HEK293 (cell line): ENCODE results near the gene WFDC1.

Experiments used
- CTCF ChIA-PET: fragments of 350-600 bp; formaldehyde crosslinking; extraction: SDS; loops from one replicate; lab custom pipeline; 2021; ENCODE audit warnings: antibody characterized with exemption; lab: Yijun Ruan, JAX
- POLR2A ChIA-PET: fragments of 300-600 bp; formaldehyde crosslinking; extraction: SDS; loops from one replicate; lab custom pipeline; 2020; ENCODE audit warnings: antibody characterized with exemption, inconsistent platforms; lab: Yijun Ruan, JAX
- H3K27ac ChIP-seq: fragments of 200-500 bp; sonication (Bioruptor generic); 2 replicates; pipeline ENCODE4 v1.5.1; 2014; ENCODE audit warnings: low read depth, low read length, control low read depth, inconsistent platforms; ENCODE audit errors: extremely low read depth
- H3K36me3 ChIP-seq, 2 experiments: fragments of 200-500 bp in 1 of 2; sonication (Bioruptor generic) in 1 of 2; 1 replicate in 1 of 2; 2 replicates in 1 of 2; pipeline ENCODE4 v1.5.1; 2014 to 2017; ENCODE audit warnings: inconsistent platforms in 2 of 2, low read length in 2 of 2; ENCODE audit not compliant: control insufficient read depth in 2 of 2, insufficient read depth in 1 of 2
- H3K4me1 ChIP-seq: fragments of 200-500 bp; sonication (Bioruptor generic); 2 replicates; pipeline ENCODE4 v1.5.1; 2014; ENCODE audit warnings: mild to moderate bottlenecking, low read length, inconsistent platforms; ENCODE audit not compliant: control insufficient read depth, insufficient read depth
- H3K4me3 ChIP-seq: 2 replicates; pipeline ENCODE4 v1.5.1; 2011; ENCODE audit warnings: low read depth, mild to moderate bottlenecking, control low read depth, low read length, moderate library complexity
- H3K9me3 ChIP-seq: fragments of 200-500 bp; sonication (Bioruptor generic); 2 replicates; pipeline ENCODE4 v1.5.1; 2014; ENCODE audit warnings: low read depth, low read length, inconsistent platforms; ENCODE audit not compliant: control insufficient read depth, insufficient read depth
- SETDB1 ChIP-seq: IDR thresholded peaks from one replicate; pipeline ENCODE4 v1.6.1; 2017; ENCODE audit warnings: mild to moderate bottlenecking, low read length, moderate library complexity, mixed read lengths; ENCODE audit not compliant: insufficient read length
- YY2 ChIP-seq: fragments of 450-650 bp; formaldehyde crosslinking; IDR thresholded peaks from 2 replicates; pipeline ENCODE4 v1.5.1; 2016; ENCODE audit warnings: missing biosample characterization, missing genetic modification characterization
- ZNF175 ChIP-seq: fragments of 450-650 bp; formaldehyde crosslinking; IDR thresholded peaks from 2 replicates; pipeline ENCODE4 v1.5.1; 2016; ENCODE audit warnings: missing biosample characterization, missing genetic modification characterization
- ZNF184 ChIP-seq: fragments of 450-650 bp; IDR thresholded peaks from 2 replicates; pipeline ENCODE4 v1.5.1; 2018; ENCODE audit warnings: missing biosample characterization, mild to moderate bottlenecking, missing genetic modification characterization
- ZNF24 ChIP-seq: fragments of 450-650 bp; formaldehyde crosslinking; IDR thresholded peaks from 2 replicates; pipeline ENCODE4 v1.5.1; 2016; ENCODE audit warnings: missing biosample characterization, missing genetic modification characterization
- ZNF501 ChIP-seq: fragments of 450-650 bp; formaldehyde crosslinking; IDR thresholded peaks from 2 replicates; pipeline ENCODE4 v1.5.1; 2016; ENCODE audit warnings: missing biosample characterization, missing genetic modification characterization
- ZNF585B ChIP-seq: fragments of 450-650 bp; formaldehyde crosslinking; IDR thresholded peaks from 2 replicates; pipeline ENCODE4 v1.5.1; 2016; ENCODE audit warnings: missing biosample characterization, missing genetic modification characterization
- ZNF596 ChIP-seq: fragments of 450-650 bp; IDR thresholded peaks from 2 replicates; pipeline ENCODE4 v1.5.0; 2018; ENCODE audit warnings: missing biosample characterization, mild to moderate bottlenecking, missing genetic modification characterization, moderate library complexity
- ZNF670 ChIP-seq: fragments of 450-650 bp; formaldehyde crosslinking; IDR thresholded peaks from 2 replicates; pipeline ENCODE4 v1.5.1; 2016; ENCODE audit warnings: missing biosample characterization, missing genetic modification characterization, low read depth
- TF ChIP-seq, protein P1 (sequence below): fragments of 450-650 bp; formaldehyde crosslinking; IDR thresholded peaks from 2 replicates; pipeline ENCODE4 v1.5.1; 2016; ENCODE audit warnings: missing biosample characterization, missing genetic modification characterization
- TF ChIP-seq, protein P2 (sequence below): fragments of 450-650 bp; formaldehyde crosslinking; IDR thresholded peaks from 2 replicates; pipeline ENCODE4 v1.5.1; 2017; ENCODE audit warnings: missing biosample characterization, missing genetic modification characterization
- TF ChIP-seq, protein P3 (sequence below): fragments of 450-650 bp; formaldehyde crosslinking; IDR thresholded peaks from 2 replicates; pipeline ENCODE4 v1.5.1; 2016; ENCODE audit warnings: missing biosample characterization, missing genetic modification characterization
- TF ChIP-seq, protein P4 (sequence below): fragments of 450-650 bp; formaldehyde crosslinking; IDR thresholded peaks from 2 replicates; pipeline ENCODE4 v1.5.1; 2016; ENCODE audit warnings: missing biosample characterization, missing genetic modification characterization
- TF ChIP-seq, protein P5 (sequence below): fragments of 450-650 bp; formaldehyde crosslinking; conservative IDR thresholded peaks from 2 replicates; pipeline ENCODE4 v1.5.1; 2016; ENCODE audit warnings: low read depth, missing biosample characterization, missing genetic modification characterization
- TF ChIP-seq, protein P6 (sequence below): fragments of 450-650 bp; formaldehyde crosslinking; IDR thresholded peaks from 2 replicates; pipeline ENCODE4 v1.5.1; 2016; ENCODE audit warnings: missing biosample characterization, missing genetic modification characterization

WFDC1 gene

DNA sequence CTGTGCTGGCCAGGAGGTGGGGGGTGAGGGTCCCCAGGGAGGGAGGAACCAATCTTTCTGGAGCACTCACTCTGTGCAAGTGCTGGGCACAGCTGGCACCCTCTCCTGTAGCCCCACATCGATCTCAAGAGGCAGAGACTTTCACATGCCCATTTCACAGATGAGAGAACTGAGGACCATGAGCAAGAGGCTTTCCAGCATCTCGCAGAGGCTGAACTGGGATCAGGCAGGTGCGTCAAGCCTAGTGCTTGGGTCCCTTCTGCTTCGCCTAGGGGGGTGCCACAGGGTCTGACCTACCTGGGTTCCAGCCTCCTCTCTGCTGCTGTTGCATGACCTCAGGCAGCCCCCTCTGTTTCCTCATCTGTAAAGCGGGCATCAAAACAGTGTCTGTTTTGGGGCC is 1.3 kb upstream of the WFDC1 start:
- TF ChIP-seq, protein P1, sequence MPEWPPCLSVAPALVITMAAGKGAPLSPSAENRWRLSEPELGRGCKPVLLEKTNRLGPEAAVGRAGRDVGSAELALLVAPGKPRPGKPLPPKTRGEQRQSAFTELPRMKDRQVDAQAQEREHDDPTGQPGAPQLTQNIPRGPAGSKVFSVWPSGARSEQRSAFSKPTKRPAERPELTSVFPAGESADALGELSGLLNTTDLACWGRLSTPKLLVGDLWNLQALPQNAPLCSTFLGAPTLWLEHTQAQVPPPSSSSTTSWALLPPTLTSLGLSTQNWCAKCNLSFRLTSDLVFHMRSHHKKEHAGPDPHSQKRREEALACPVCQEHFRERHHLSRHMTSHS (tag by site-specific recombination), result no peak
- no peak for TF ChIP-seq ZNF596
- Histone ChIP-seq H3K4me1 (no peaks in the 10 kb centered on the region), H3K27ac (no peak overlapping the region), H3K4me3 (no peak overlapping the region), H3K9me3 (no peaks in the 10 kb centered on the region), H3K36me3 (no peaks in the 10 kb centered on the region)
- ChIA-PET CTCF (no interaction called here), POLR2A (no interaction called here)

DNA sequence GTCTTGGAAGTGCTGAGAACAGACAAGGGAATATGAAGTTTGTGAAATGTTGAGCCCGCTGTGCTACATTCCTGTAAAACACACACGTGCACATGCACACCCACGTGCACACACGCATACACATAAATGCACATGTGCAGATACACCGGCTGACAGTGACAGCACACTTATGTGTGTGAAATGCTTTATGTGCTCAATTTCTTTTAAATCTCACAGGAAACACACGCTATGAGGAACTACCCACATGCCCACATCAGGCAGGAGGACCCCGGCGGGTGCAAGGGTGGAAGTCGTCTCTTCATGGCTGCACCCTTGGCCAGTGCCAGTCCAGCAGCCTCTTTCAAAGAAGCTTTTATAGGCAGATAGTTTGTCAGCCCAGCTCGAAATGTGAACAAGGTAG is 561 bp upstream of the WFDC1 start:
- H3K9me3 ChIP-seq, result no peaks in the 10 kb centered on the region
- no peaks in the 10 kb centered on the region for H3K36me3 ChIP-seq
- no peaks in the 10 kb centered on the region for H3K4me1 ChIP-seq
- ChIA-PET CTCF (interaction anchor here (0.5 to 0.7 kb wide), 2 partner anchors 14 to 204 kb away, joined by 5 to 7 read pairs; no protein-coding TSS in a partner anchor), POLR2A (no interaction called here)
- no peak overlapping the region for H3K4me3 ChIP-seq
- TF ChIP-seq ZNF585B (tag by site-specific recombination), result no peak
- no peak overlapping the region for H3K27ac ChIP-seq

DNA sequence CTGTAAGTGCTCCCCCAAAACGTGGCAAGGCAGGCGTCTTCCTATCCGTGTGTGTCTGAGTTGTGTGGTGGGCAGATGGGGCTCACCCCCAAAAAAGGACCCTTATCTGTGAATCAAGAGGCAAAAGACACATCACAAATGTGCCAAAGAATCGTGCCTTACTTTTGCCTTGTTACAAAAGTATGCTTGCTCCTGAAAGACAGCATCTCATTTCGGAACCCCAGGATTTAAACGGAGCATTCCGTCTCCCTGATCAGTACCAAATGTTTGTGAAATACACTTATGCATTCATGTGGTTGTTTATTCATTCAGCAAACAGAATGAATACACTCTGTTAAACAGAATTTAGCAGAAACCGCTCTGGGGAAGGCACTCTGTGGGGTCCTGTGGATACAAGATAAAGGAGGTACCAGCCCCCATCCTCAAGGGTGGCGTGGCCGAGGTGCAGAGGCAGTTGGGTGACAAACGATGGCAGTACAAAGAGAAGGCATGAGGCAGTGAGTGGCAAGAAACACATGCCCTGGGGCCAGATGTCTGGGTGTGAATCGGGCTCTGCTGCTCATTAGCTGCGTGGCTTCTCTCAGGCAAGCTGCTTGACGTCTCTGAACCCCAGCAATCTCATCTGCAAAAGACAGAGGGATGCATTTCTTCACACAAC is 654 bp downstream of the WFDC1 start:
- POLR2A ChIA-PET, result no interaction called here
- Histone ChIP-seq H3K9me3 (no peaks in the 10 kb centered on the region), H3K27ac (no peak overlapping the region)
- no peak for TF ChIP-seq ZNF24 (tag by site-specific recombination)
- TF ChIP-seq, protein P2, sequence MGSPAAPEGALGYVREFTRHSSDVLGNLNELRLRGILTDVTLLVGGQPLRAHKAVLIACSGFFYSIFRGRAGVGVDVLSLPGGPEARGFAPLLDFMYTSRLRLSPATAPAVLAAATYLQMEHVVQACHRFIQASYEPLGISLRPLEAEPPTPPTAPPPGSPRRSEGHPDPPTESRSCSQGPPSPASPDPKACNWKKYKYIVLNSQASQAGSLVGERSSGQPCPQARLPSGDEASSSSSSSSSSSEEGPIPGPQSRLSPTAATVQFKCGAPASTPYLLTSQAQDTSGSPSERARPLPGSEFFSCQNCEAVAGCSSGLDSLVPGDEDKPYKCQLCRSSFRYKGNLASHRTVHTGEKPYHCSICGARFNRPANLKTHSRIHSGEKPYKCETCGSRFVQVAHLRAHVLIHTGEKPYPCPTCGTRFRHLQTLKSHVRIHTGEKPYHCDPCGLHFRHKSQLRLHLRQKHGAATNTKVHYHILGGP (tag by site-specific recombination), result no peak
- no peak for TF ChIP-seq ZNF184 (tag by site-specific recombination)
- TF ChIP-seq, protein P3, sequence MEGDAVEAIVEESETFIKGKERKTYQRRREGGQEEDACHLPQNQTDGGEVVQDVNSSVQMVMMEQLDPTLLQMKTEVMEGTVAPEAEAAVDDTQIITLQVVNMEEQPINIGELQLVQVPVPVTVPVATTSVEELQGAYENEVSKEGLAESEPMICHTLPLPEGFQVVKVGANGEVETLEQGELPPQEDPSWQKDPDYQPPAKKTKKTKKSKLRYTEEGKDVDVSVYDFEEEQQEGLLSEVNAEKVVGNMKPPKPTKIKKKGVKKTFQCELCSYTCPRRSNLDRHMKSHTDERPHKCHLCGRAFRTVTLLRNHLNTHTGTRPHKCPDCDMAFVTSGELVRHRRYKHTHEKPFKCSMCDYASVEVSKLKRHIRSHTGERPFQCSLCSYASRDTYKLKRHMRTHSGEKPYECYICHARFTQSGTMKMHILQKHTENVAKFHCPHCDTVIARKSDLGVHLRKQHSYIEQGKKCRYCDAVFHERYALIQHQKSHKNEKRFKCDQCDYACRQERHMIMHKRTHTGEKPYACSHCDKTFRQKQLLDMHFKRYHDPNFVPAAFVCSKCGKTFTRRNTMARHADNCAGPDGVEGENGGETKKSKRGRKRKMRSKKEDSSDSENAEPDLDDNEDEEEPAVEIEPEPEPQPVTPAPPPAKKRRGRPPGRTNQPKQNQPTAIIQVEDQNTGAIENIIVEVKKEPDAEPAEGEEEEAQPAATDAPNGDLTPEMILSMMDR (tag by site-specific recombination), result no peak
- no peak for TF ChIP-seq SETDB1
- TF ChIP-seq ZNF501 (tag by site-specific recombination), result no peak
- no peak for TF ChIP-seq YY2 (tag by site-specific recombination)
- TF ChIP-seq, protein P4, sequence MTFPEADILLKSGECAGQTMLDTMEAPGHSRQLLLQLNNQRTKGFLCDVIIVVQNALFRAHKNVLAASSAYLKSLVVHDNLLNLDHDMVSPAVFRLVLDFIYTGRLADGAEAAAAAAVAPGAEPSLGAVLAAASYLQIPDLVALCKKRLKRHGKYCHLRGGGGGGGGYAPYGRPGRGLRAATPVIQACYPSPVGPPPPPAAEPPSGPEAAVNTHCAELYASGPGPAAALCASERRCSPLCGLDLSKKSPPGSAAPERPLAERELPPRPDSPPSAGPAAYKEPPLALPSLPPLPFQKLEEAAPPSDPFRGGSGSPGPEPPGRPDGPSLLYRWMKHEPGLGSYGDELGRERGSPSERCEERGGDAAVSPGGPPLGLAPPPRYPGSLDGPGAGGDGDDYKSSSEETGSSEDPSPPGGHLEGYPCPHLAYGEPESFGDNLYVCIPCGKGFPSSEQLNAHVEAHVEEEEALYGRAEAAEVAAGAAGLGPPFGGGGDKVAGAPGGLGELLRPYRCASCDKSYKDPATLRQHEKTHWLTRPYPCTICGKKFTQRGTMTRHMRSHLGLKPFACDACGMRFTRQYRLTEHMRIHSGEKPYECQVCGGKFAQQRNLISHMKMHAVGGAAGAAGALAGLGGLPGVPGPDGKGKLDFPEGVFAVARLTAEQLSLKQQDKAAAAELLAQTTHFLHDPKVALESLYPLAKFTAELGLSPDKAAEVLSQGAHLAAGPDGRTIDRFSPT (tag by site-specific recombination), result no peak
- no peak for TF ChIP-seq ZNF670 (tag by site-specific recombination)
- TF ChIP-seq, protein P5, sequence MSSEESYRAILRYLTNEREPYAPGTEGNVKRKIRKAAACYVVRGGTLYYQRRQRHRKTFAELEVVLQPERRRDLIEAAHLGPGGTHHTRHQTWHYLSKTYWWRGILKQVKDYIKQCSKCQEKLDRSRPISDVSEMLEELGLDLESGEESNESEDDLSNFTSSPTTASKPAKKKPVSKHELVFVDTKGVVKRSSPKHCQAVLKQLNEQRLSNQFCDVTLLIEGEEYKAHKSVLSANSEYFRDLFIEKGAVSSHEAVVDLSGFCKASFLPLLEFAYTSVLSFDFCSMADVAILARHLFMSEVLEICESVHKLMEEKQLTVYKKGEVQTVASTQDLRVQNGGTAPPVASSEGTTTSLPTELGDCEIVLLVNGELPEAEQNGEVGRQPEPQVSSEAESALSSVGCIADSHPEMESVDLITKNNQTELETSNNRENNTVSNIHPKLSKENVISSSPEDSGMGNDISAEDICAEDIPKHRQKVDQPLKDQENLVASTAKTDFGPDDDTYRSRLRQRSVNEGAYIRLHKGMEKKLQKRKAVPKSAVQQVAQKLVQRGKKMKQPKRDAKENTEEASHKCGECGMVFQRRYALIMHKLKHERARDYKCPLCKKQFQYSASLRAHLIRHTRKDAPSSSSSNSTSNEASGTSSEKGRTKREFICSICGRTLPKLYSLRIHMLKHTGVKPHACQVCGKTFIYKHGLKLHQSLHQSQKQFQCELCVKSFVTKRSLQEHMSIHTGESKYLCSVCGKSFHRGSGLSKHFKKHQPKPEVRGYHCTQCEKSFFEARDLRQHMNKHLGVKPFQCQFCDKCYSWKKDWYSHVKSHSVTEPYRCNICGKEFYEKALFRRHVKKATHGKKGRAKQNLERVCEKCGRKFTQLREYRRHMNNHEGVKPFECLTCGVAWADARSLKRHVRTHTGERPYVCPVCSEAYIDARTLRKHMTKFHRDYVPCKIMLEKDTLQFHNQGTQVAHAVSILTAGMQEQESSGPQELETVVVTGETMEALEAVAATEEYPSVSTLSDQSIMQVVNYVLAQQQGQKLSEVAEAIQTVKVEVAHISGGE (tag by site-specific recombination), result no peak
- TF ChIP-seq ZNF175 (tag by site-specific recombination), result no peak
- TF ChIP-seq, protein P6, sequence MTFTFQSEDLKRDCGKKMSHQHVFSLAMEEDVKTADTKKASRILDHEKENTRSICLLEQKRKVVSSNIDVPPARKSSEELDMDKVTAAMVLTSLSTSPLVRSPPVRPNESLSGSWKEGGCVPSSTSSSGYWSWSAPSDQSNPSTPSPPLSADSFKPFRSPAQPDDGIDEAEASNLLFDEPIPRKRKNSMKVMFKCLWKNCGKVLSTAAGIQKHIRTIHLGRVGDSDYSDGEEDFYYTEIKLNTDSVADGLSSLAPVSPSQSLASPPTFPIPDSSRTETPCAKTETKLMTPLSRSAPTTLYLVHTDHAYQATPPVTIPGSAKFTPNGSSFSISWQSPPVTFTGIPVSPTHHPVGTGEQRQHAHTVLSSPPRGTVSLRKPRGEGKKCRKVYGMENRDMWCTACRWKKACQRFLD, result no peak
- TF ChIP-seq, all 188 proteins: peak for 0
- no peak overlapping the region for H3K4me3 ChIP-seq
- CTCF ChIA-PET, result interaction anchor here (0.7 to 1.5 kb wide), 2 partner anchors 13 to 21 kb away, joined by 3 to 4 read pairs; no protein-coding TSS in a partner anchor
- H3K36me3 ChIP-seq, result no peaks in the 10 kb centered on the region
- H3K4me1 ChIP-seq, result no peaks in the 10 kb centered on the region
